IMR-90 (cell line): ENCODE data around the gene INSR. TPM values are rescaled to one million over a fixed set of nuclear protein-coding genes. Genes with fewer than 3 reads are reported as not detected.

ENCODE experiments used
- ATAC-seq: fragments of 200-7000 bp; cut with Tn5 transposase; 2 replicates; pipeline ENCODE4 v1.9.1; 2020; ENCODE audit warnings: low read depth, mild to moderate bottlenecking, moderate library complexity
- BruUV-seq: library from RNA; stranded (reverse); fragments of 400-500 nt; replicated peaks from 2 replicates; lab custom pipeline; 2021; lab: Mats Ljungman, UMichigan
- CTCF ChIA-PET: fragments of 300-600 bp; formaldehyde crosslinking; extraction: SDS; loops from one replicate; lab custom pipeline; 2021; ENCODE audit warnings: antibody characterized with exemption; lab: Yijun Ruan, JAX
- POLR2A ChIA-PET: fragments of 300-600 bp; sonication (Branson Sonifier 250); formaldehyde crosslinking; loops from one replicate; lab custom pipeline; 2022; ENCODE audit warnings: antibody characterized with exemption; ENCODE audit not compliant: unreplicated experiment; lab: Charles Lee
- DNase-seq: peaks from one replicate; pipeline ENCODE4 v3.0.0; 2013
- H2AFZ ChIP-seq: replicated peaks from 2 replicates; pipeline ENCODE3; 2013; ENCODE audit warnings: low read length, mild to moderate bottlenecking; ENCODE audit not compliant: poor library complexity
- H2AK5ac ChIP-seq: 2 replicates; pipeline ENCODE4 v1.6.1; 2013; ENCODE audit warnings: low read depth, low read length, inconsistent platforms
- H2AK9ac ChIP-seq: replicated peaks from 2 replicates; pipeline ENCODE3; 2013; ENCODE audit warnings: mild to moderate bottlenecking, low read depth, low read length, moderate library complexity; ENCODE audit not compliant: poor library complexity
- H2BK120ac ChIP-seq: 2 replicates; pipeline ENCODE4 v1.6.1; 2013; ENCODE audit warnings: low read depth, low read length, inconsistent platforms
- H2BK15ac ChIP-seq: 3 replicates; pipeline ENCODE4 v1.6.1; 2013; ENCODE audit warnings: low read depth, low read length, inconsistent platforms
- H2BK20ac ChIP-seq: 2 replicates; pipeline ENCODE4 v1.6.1; 2013; ENCODE audit warnings: low read depth, mild to moderate bottlenecking, inconsistent platforms, low read length, moderate library complexity
- H2BK5ac ChIP-seq: 2 replicates; pipeline ENCODE4 v1.6.1; 2013; ENCODE audit warnings: mild to moderate bottlenecking, low read depth, low read length, inconsistent platforms; ENCODE audit not compliant: poor library complexity, severe bottlenecking
- H3K14ac ChIP-seq: replicated peaks from 2 replicates; pipeline ENCODE4 v1.6.1; 2013; ENCODE audit warnings: low read depth, low read length, inconsistent platforms
- H3K18ac ChIP-seq: 2 replicates; pipeline ENCODE4 v1.6.1; 2013; ENCODE audit warnings: low read depth, low read length, control low read depth
- H3K23ac ChIP-seq: 2 replicates; pipeline ENCODE4 v1.6.1; 2013; ENCODE audit warnings: low read depth, low read length, inconsistent platforms
- H3K27ac ChIP-seq: 2 replicates; pipeline ENCODE4 v1.5.1; 2013; ENCODE audit warnings: mild to moderate bottlenecking, control low read depth, low read length; ENCODE audit not compliant: insufficient read depth
- H3K27me3 ChIP-seq: 2 replicates; pipeline ENCODE4 v1.6.1; 2013; ENCODE audit warnings: low read length; ENCODE audit not compliant: control insufficient read depth, insufficient read depth
- H3K36me3 ChIP-seq: 2 replicates; pipeline ENCODE4 v1.6.1; 2013; ENCODE audit warnings: low read length, mixed read lengths; ENCODE audit not compliant: control insufficient read depth, insufficient read depth
- H3K4ac ChIP-seq: 2 replicates; pipeline ENCODE4 v1.6.1; 2013; ENCODE audit warnings: low read depth, low read length, inconsistent platforms
- H3K4me1 ChIP-seq: 2 replicates; pipeline ENCODE4 v1.6.1; 2013; ENCODE audit warnings: low read length, mixed read lengths; ENCODE audit not compliant: control insufficient read depth, insufficient read depth
- H3K4me2 ChIP-seq: 2 replicates; pipeline ENCODE4 v1.6.1; 2013; ENCODE audit warnings: low read depth, mild to moderate bottlenecking, control low read depth, low read length, moderate library complexity
- H3K4me3 ChIP-seq: 2 replicates; pipeline ENCODE4 v1.5.1; 2013; ENCODE audit warnings: low read depth, mild to moderate bottlenecking, control low read depth, low read length, moderate library complexity; ENCODE audit not compliant: insufficient read depth
- H3K56ac ChIP-seq: 2 replicates; pipeline ENCODE4 v1.6.1; 2013; ENCODE audit warnings: low read length, inconsistent platforms; ENCODE audit not compliant: insufficient read depth; ENCODE audit errors: extremely low read depth
- H3K79me1 ChIP-seq, 2 experiments: 2 replicates each; pipeline ENCODE4 v1.6.1; 2013; ENCODE audit warnings: low read length in 2 of 2, inconsistent platforms in 1 of 2, low read depth in 1 of 2
- H3K9ac ChIP-seq: 2 replicates; pipeline ENCODE4 v1.6.1; 2013; ENCODE audit warnings: low read depth, low read length, control low read depth
- H3K9me1 ChIP-seq: 2 replicates; pipeline ENCODE4 v1.6.1; 2013; ENCODE audit warnings: low read length, inconsistent platforms; ENCODE audit not compliant: insufficient read depth
- H3K9me3 ChIP-seq: 2 replicates; pipeline ENCODE4 v1.6.1; 2013; ENCODE audit warnings: low read length; ENCODE audit not compliant: control insufficient read depth, insufficient read depth
- H4K20me1 ChIP-seq: 2 replicates; pipeline ENCODE4 v1.6.1; 2013; ENCODE audit warnings: low read length, inconsistent platforms; ENCODE audit not compliant: insufficient read depth
- H4K5ac ChIP-seq: 2 replicates; pipeline ENCODE4 v1.6.1; 2013; ENCODE audit warnings: mild to moderate bottlenecking, low read depth, low read length, control low read depth
- H4K8ac ChIP-seq, 2 experiments: 2 replicates each; pipeline ENCODE4 v1.6.1; 2013; ENCODE audit warnings: low read depth in 2 of 2, low read length in 2 of 2, control low read depth in 1 of 2, inconsistent platforms in 1 of 2
- H4K91ac ChIP-seq: 2 replicates; pipeline ENCODE4 v1.6.1; 2013; ENCODE audit warnings: low read depth, low read length, inconsistent platforms; ENCODE audit not compliant: insufficient read depth
- CHD1 ChIP-seq: IDR thresholded peaks from 2 replicates; pipeline ENCODE4 v1.6.1; 2012; ENCODE audit warnings: low read depth, low read length, improper control_type of control experiment
- MXI1 ChIP-seq: IDR thresholded peaks from 2 replicates; pipeline ENCODE4 v1.6.1; 2012; ENCODE audit warnings: low read depth, mild to moderate bottlenecking, low read length, moderate library complexity, borderline replicate concordance
- RFX5 ChIP-seq: IDR thresholded peaks from 2 replicates; pipeline ENCODE4 v1.8.0; 2012; ENCODE audit warnings: low read depth, mild to moderate bottlenecking, low read length, moderate library complexity
- dilution Hi-C: fragments of 300-500 bp; cut with HindIII; formaldehyde crosslinking; loops from one replicate; pipeline ENCODE4 v1.14.3; 2018; ENCODE audit warnings: low sequenced_read_pairs; ENCODE audit not compliant: unreplicated experiment
- in situ Hi-C: fragments of 300-500 bp; cut with MboI; formaldehyde crosslinking; loops from 3 replicates; pipeline ENCODE4 v1.14.3; 2019; ENCODE audit warnings: low sequenced_read_pairs, inconsistent platforms, mixed read lengths
- intact Hi-C: fragments of 100-400 bp; cut with micrococcal nuclease; formaldehyde crosslinking; loops from 2 replicates; pipeline ENCODE4 v1.10.0; 2022
- polyA plus RNA-seq, 3 experiments: library from polyadenylated mRNA; depleted of rRNA; stranded (reverse); fragments of >200 nt; gene quantifications; 2 replicates each; pipeline ENCODE4 v1.2.3, GENCODE V29; 2012; ENCODE audit warnings: low replicate concordance in 1 of 3
- total RNA-seq: library from RNA; depleted of rRNA; stranded (reverse); fragments of >200 nt; gene quantifications from 2 replicates; pipeline ENCODE4 v1.2.3, GENCODE V29; 2012
- TF ChIP-seq, protein P1 (sequence below): fragments of 150-350 bp; IDR thresholded peaks from 2 replicates; pipeline ENCODE4 v1.6.1; 2017; ENCODE audit warnings: mild to moderate bottlenecking, antibody characterized with exemption, low read length, low read depth

The INSR gene
- total and polyA plus RNA-seq, 2 of the 4 experiments (the other 2 are of a cell fraction): 2.8 to 7.9 TPM

- Histone ChIP-seq H3K18ac (no peak overlapping the region), H3K4ac (no peak overlapping the region), H2AK5ac (no peak overlapping the region), H3K27ac (no peak overlapping the region), H3K79me1 (no peaks in the 10 kb centered on the region), H3K56ac (no peak overlapping the region), H2AK9ac (no peak overlapping the region), H4K8ac (no peak overlapping the region), H3K9me3 (0 out of 2 replicates have a peak, but pooled peaks cover 3% of the 10 kb centered on the region), H3K9ac (no peak overlapping the region), H3K23ac (no peak overlapping the region), H2BK120ac (no peak overlapping the region), H3K4me3 (no peak overlapping the region), H3K9me1 (no peaks in the 10 kb centered on the region), H4K5ac (no peak overlapping the region), H3K14ac (no peak overlapping the region), H2BK20ac (no peak overlapping the region), H4K91ac (no peak overlapping the region), H2AFZ (no peak overlapping the region), H4K20me1 (no peaks in the 10 kb centered on the region), H3K27me3 (no peaks in the 10 kb centered on the region), H3K4me2 (no peak overlapping the region), H2BK5ac (no peak overlapping the region), H3K36me3 (peaks cover 22% of the 10 kb centered on the region), H2BK15ac (no peak overlapping the region), H3K4me1 (no peaks in the 10 kb centered on the region)
- POLR2A ChIA-PET: no interaction called here
- CTCF ChIA-PET: no interaction called here
- no TSS peak for BruUV-seq
- ATAC-seq: no peak
- in situ Hi-C loops (no loop called here), dilution Hi-C loops (no loop called here), intact Hi-C loops (no loop called here)
- DNase-seq: no peak
- no peak for TF ChIP-seq RFX5
- no peak for TF ChIP-seq MXI1
- TF ChIP-seq, protein P1, sequence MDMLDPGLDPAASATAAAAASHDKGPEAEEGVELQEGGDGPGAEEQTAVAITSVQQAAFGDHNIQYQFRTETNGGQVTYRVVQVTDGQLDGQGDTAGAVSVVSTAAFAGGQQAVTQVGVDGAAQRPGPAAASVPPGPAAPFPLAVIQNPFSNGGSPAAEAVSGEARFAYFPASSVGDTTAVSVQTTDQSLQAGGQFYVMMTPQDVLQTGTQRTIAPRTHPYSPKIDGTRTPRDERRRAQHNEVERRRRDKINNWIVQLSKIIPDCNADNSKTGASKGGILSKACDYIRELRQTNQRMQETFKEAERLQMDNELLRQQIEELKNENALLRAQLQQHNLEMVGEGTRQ: no peak
- TF ChIP-seq CHD1: no peak
These were observed 123.2 kb downstream of the INSR start for GRCh38 chr19:7170983-7171382.
